SJCRH30 (cell line): ENCODE data around the gene MAGI2. TPM values are rescaled to one million over a fixed set of nuclear protein-coding genes. Genes with fewer than 3 reads are reported as not detected.

Experiments used
- DNase-seq, 2 experiments: peaks; one replicate each; pipeline ENCODE4 v3.0.0-alpha.2; 2015 to 2020
- H3K27ac ChIP-seq: fragments of 250-450 bp; sonication (Bioruptor Pico); 2 replicates; pipeline ENCODE4 v1.5.1; 2020; ENCODE audit warnings: mild to moderate bottlenecking, moderate library complexity
- H3K27me3 ChIP-seq: fragments of 250-450 bp; sonication (Bioruptor Pico); 2 replicates; pipeline ENCODE4 v1.5.1; 2020; ENCODE audit warnings: mild to moderate bottlenecking, moderate library complexity
- H3K36me3 ChIP-seq: fragments of 250-450 bp; sonication (Bioruptor Pico); 2 replicates; pipeline ENCODE4 v1.5.1; 2020; ENCODE audit warnings: mild to moderate bottlenecking, moderate library complexity
- H3K4me1 ChIP-seq: fragments of 250-450 bp; sonication (Bioruptor Pico); 2 replicates; pipeline ENCODE4 v1.5.1; 2020; ENCODE audit warnings: mild to moderate bottlenecking, moderate library complexity
- H3K4me3 ChIP-seq: fragments of 250-450 bp; sonication (Bioruptor Pico); 2 replicates; pipeline ENCODE4 v1.5.1; 2020; ENCODE audit warnings: mild to moderate bottlenecking, moderate library complexity
- H3K9me3 ChIP-seq: fragments of 250-450 bp; sonication (Bioruptor Pico); replicated peaks from 2 replicates; pipeline ENCODE4 v1.5.1; 2020; ENCODE audit warnings: mild to moderate bottlenecking, moderate library complexity
- total RNA-seq: library from RNA; depleted of rRNA; stranded (reverse); fragments of >200 nt; shearing (Covaris generic); gene quantifications from 2 replicates; pipeline ENCODE4 v1.2.3, GENCODE V29; 2014

Gene MAGI2
- total RNA-seq, 1 experiment from 2014 or later = 2.4 TPM

DNA sequence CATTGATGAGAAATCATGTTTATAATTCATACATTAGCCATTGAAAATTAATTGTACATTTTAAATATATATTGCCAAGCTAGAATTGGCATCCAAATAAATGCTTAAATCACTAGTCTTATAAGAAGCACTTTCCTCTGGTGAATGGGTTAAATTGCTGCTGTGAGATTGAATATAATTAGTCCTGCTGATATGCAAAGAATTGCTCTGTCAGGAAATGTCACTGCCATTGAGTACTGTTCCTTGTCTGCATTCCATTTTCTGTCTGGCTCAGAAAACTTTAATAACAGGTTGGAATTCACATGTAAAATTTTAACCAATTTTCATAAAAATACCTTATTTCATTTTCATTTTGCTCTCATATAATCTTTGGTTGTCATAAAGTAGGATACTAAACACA is 589.1 kb downstream of the MAGI2 start:
- Histone ChIP-seq H3K27ac (no peak overlapping the region), H3K4me1 (peaks cover 24% of the 10 kb centered on the region), H3K4me3 (no peak overlapping the region), H3K9me3 (peaks cover 4% of the 10 kb centered on the region; the same call in 1 of the 2 replicates), H3K36me3 (no peaks in the 10 kb centered on the region), H3K27me3 (no peaks in the 10 kb centered on the region)
- DNase-seq = no peak

DNA sequence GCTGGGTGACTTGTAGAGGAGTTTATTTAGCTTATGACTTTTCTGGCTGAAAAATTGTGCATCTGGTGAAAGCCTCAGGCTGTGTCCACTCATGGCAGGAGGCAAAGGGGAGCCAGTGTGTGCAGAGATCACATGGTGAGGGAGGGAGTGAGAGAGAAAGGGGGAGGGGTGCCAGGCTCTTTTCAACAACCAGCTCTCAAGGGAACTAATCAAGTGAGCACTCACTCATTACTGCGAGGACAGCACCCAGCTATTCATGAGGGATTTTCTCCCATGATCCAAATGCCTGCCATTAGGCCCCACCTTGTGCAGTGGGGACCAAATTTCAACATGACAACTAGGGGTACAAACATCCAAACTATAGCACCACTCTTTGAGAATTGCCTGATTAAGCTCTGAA is 590.2 kb downstream of the MAGI2 start:
- DNase-seq = no peak
- Histone ChIP-seq H3K4me3 (no peak overlapping the region), H3K4me1 (peaks cover 24% of the 10 kb centered on the region), H3K36me3 (no peaks in the 10 kb centered on the region), H3K27me3 (no peaks in the 10 kb centered on the region), H3K27ac (no peak overlapping the region), H3K9me3 (peaks cover 7% of the 10 kb centered on the region)

GRCh38 chr7:78862411-78862900 is 591.0 kb downstream of the MAGI2 start:
- Histone ChIP-seq H3K36me3 (no peaks in the 10 kb centered on the region), H3K4me3 (no peak overlapping the region), H3K9me3 (peaks cover 10% of the 10 kb centered on the region), H3K4me1 (peaks cover 24% of the 10 kb centered on the region), H3K27me3 (no peaks in the 10 kb centered on the region), H3K27ac (no peak overlapping the region)
- no peak for DNase-seq

GRCh38 chr7:78852951-78853350 is 600.5 kb downstream of the MAGI2 start:
- H3K4me1 ChIP-seq = peaks cover 52% of the 10 kb centered on the region
- peaks cover 9% of the 10 kb centered on the region for H3K9me3 ChIP-seq
- peak; percentile 38 to 61 for DNase-seq
- no peaks in the 10 kb centered on the region for H3K36me3 ChIP-seq
- H3K27me3 ChIP-seq = no peaks in the 10 kb centered on the region
- H3K27ac ChIP-seq = peak overlapping the region; percentile 30
- H3K4me3 ChIP-seq = no peak overlapping the region

DNA sequence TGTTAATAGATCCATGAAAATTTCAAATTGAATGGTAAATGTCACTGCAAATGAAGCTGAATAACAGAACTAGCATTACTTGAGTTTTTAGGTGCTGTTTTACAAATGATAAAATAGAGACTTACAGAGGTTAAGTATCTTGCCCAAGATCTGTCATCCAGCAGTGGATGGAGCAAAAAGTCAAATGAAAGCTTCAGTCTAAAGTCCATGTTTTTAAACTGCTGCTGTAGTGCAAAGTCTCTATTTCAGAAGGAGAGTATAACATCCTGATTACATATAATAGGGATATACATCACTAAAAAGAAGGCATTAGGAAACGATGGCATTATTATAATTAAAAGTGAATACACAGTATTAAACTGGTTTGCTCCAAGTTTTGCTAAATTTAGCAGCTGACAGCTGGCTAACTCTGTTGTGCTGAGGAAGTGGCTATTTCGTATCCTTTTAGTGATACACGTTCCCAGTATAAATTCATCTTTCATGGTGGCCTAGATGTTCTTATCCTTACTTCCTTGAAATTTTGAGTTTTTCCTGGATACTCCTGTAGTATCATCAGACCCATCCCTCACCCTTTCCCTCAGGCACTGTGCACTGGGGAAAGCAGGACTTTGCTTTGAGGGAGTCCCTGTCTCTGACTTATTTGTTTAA is 603.2 kb downstream of the MAGI2 start:
- 0 out of 2 replicates have a peak overlapping the region, but pooled peaks have one; percentile 3 for H3K4me3 ChIP-seq
- H3K36me3 ChIP-seq = no peaks in the 10 kb centered on the region
- peak overlapping the region; percentile 73 for H3K27ac ChIP-seq
- peaks cover 8% of the 10 kb centered on the region for H3K9me3 ChIP-seq
- peaks cover 54% of the 10 kb centered on the region for H3K4me1 ChIP-seq
- peak; percentile 24 to 59 for DNase-seq
- H3K27me3 ChIP-seq = no peaks in the 10 kb centered on the region

- Histone ChIP-seq H3K27me3 (no peaks in the 10 kb centered on the region), H3K4me1 (peaks cover 19% of the 10 kb centered on the region), H3K9me3 (peaks cover 3% of the 10 kb centered on the region; the same call in 1 of the 2 replicates), H3K4me3 (no peak overlapping the region), H3K27ac (no peak overlapping the region), H3K36me3 (no peaks in the 10 kb centered on the region)
- DNase-seq = no peak
Measured at GRCh38 chr7:78845155-78845554, 608.3 kb downstream of the MAGI2 start.

DNA sequence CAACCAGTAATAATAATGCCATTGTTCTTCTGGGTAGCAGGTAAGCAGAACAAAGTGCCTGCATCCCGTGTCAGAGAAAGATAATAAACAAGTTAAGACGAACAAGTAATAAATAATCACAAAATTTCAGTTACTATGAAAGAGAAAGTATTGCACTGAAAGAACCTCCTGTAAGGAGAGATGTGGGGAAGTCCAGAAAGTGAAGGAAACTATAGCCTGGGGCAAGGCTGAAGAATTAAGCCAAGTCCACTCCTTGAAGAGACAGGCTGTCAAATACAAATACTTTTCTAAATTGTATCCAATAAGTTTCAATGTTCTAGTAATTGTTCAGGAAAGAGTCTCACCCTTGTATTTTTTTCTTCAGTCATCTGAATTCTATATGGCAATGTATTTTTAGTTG is 611.4 kb downstream of the MAGI2 start:
- H3K9me3 ChIP-seq = no peaks in the 10 kb centered on the region
- H3K4me1 ChIP-seq = peaks cover under 1% of the 10 kb centered on the region; the same call in 1 of the 2 replicates
- no peak for DNase-seq
- no peaks in the 10 kb centered on the region for H3K27me3 ChIP-seq
- H3K4me3 ChIP-seq = no peak overlapping the region
- no peaks in the 10 kb centered on the region for H3K36me3 ChIP-seq
- H3K27ac ChIP-seq = no peak overlapping the region

DNA sequence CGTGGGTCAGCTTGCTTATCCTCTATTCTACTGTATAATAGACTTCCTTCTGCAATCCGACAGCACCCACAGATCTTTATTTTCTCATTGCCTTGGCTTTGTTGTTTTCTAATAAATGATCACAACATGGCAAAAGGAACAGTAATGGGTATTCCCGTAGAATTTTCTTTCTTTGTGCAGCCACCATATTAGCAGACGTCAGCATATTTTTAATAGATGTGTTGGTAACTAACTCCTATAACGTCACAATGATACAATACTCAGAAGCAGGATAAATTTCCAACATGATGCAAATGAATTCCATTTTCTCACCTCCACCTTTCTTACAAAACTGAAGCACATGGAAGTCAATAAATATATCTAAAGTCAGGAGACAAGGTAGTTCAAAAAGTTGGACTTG is 617.6 kb downstream of the MAGI2 start:
- no peaks in the 10 kb centered on the region for H3K36me3 ChIP-seq
- no peak overlapping the region for H3K4me3 ChIP-seq
- H3K4me1 ChIP-seq = no peaks in the 10 kb centered on the region
- DNase-seq = no peak
- H3K9me3 ChIP-seq = no peaks in the 10 kb centered on the region
- no peaks in the 10 kb centered on the region for H3K27me3 ChIP-seq
- H3K27ac ChIP-seq = no peak overlapping the region

DNA sequence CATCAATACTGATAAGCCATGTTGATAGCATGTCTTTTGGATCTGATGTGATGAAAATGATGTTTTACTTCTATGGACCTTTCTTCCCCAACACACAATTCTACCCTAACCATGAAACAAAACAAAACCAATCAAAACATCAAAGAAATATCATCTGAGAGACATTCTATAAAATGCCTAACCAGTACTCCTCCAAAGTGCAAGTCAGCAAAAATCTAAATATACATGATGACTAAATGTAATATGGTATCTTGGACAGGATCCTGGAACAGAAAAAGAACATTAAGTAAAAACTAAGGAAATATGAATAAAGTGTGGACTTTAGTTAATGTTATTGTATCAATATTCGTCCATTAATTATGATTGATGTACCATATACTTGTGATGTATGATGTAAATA is 625.1 kb downstream of the MAGI2 start:
- H3K4me3 ChIP-seq = no peak overlapping the region
- DNase-seq = no peak
- H3K9me3 ChIP-seq = no peaks in the 10 kb centered on the region
- H3K27ac ChIP-seq = no peak overlapping the region
- no peaks in the 10 kb centered on the region for H3K27me3 ChIP-seq
- H3K4me1 ChIP-seq = no peaks in the 10 kb centered on the region
- no peaks in the 10 kb centered on the region for H3K36me3 ChIP-seq

DNA sequence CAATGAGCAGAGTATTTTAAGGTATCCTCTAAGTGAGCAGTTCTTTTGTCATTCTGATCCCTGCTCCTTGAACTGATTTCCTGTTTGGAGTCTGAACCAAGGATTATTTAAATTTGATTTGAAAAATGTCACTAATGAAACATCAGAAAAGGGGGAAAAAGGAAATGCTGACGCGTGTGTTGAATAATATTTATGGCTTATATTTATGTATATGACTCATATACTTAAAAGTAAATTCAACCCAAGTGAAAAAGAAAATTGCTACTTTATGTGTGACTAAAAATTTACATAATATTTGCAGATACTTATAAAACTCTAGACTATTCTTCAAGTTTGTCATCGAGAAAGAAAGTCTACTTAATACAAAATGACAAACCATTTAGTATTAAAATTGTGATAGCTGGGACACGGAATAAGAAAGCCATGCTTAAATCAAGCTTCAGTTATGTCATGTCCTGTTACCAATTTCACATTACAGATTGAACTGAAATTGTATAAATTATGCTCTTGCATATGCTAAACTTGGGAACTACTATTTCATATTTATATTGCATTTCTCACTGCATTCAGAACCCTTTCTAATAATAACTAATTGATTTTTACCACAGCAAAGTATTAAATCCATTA is 649.9 kb downstream of the MAGI2 start:
- Histone ChIP-seq H3K36me3 (no peaks in the 10 kb centered on the region), H3K27ac (no peak overlapping the region), H3K27me3 (no peaks in the 10 kb centered on the region), H3K4me3 (no peak overlapping the region), H3K4me1 (no peaks in the 10 kb centered on the region), H3K9me3 (no peaks in the 10 kb centered on the region)
- DNase-seq = no peak

GRCh38 chr7:78794101-78794500 is 659.4 kb downstream of the MAGI2 start:
- no peaks in the 10 kb centered on the region for H3K27me3 ChIP-seq
- H3K9me3 ChIP-seq = peaks cover 9% of the 10 kb centered on the region; the same call in 1 of the 2 replicates
- no peak overlapping the region for H3K27ac ChIP-seq
- H3K36me3 ChIP-seq = no peaks in the 10 kb centered on the region
- H3K4me3 ChIP-seq = no peak overlapping the region
- no peak for DNase-seq
- no peaks in the 10 kb centered on the region for H3K4me1 ChIP-seq

- Histone ChIP-seq H3K27ac (no peak overlapping the region), H3K36me3 (no peaks in the 10 kb centered on the region), H3K4me3 (no peak overlapping the region), H3K9me3 (peaks cover 9% of the 10 kb centered on the region; the same call in 1 of the 2 replicates), H3K4me1 (no peaks in the 10 kb centered on the region), H3K27me3 (no peaks in the 10 kb centered on the region)
- no peak for DNase-seq
Measured at GRCh38 chr7:78792624-78793023, 660.8 kb downstream of the MAGI2 start.

DNA sequence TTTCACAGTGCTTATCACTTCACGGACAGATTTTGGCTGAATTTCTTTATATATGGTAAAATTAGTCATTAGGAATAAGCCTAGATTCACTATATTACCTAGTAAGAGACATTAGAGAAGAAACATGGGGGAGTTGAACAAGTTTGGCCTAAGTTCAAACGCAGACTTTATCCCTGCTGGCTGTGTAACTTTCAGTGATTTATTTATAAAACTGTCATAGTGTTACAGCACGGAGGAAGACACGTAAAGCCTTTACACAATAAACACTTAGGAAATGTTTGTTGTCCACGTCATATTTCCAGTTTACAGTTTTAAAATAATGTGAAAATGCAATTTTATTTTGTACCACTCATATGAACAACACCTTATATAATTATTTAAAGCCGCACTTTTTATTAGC is 661.5 kb downstream of the MAGI2 start:
- DNase-seq = no peak
- no peaks in the 10 kb centered on the region for H3K4me1 ChIP-seq
- no peak overlapping the region for H3K4me3 ChIP-seq
- no peaks in the 10 kb centered on the region for H3K27me3 ChIP-seq
- H3K36me3 ChIP-seq = no peaks in the 10 kb centered on the region
- no peak overlapping the region for H3K27ac ChIP-seq
- peaks cover 9% of the 10 kb centered on the region; the same call in 1 of the 2 replicates for H3K9me3 ChIP-seq

GRCh38 chr7:78788464-78788863 is 665.0 kb downstream of the MAGI2 start:
- DNase-seq = no peak
- no peaks in the 10 kb centered on the region for H3K36me3 ChIP-seq
- no peaks in the 10 kb centered on the region; the same call in 1 of the 2 replicates for H3K9me3 ChIP-seq
- H3K4me3 ChIP-seq = no peak overlapping the region
- H3K27me3 ChIP-seq = no peaks in the 10 kb centered on the region
- H3K27ac ChIP-seq = no peak overlapping the region
- no peaks in the 10 kb centered on the region for H3K4me1 ChIP-seq

DNA sequence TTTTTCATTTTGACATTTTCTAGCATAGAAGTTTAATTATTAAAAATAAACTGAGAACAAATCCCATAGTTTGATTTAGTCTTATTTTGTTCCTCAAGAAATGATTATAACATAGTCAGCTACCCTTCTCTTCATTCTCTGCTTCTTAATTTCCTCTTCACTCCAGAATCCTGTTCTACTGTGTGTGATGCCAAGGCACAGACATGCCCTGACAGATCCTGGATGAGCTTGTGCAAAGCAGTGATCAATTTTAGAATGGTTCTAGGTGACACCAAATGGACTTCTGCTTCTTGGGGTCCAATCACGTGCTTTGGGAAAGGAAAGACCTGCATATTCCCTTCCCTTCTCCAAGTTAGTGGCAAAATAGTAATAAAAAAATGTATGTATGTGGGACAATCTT is 665.6 kb downstream of the MAGI2 start:
- Histone ChIP-seq H3K27me3 (no peaks in the 10 kb centered on the region), H3K4me1 (no peaks in the 10 kb centered on the region), H3K9me3 (no peaks in the 10 kb centered on the region), H3K36me3 (no peaks in the 10 kb centered on the region), H3K4me3 (no peak overlapping the region), H3K27ac (no peak overlapping the region)
- DNase-seq = no peak
